ENCODE results near the gene IFTAP. TPM values are rescaled to one million over a fixed set of nuclear protein-coding genes. Genes with fewer than 3 reads are reported as not detected.

IFTAP gene
- total RNA-seq, 1 experiment from 2014 or later, result 25.3 TPM

DNA sequence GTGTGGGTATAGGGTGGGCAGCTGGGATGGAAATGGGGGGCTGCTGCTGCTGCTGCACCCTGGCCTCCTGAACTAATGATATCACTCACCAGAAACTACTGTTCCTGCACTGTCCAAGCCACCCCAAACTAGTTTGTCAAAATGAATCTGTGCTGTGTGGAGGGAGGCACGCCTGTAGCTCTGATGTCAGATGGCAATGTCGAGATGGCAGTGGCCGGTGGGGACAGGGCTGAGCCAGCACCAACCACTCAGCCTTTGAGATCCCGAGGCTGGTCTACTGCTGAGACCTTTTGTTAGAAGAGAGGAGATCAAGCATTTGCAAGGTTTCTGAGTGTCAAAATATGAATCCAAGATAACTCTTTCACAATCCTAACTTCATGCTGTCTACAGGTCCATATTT is 25.2 kb upstream of the IFTAP start:
- POLR2A ChIA-PET (ENCODE audit: low non-redundant PET), result no interaction called here
- no TSS peak for BruUV-seq (replicated peaks)
- CTCF ChIA-PET, result no interaction called here

DNA sequence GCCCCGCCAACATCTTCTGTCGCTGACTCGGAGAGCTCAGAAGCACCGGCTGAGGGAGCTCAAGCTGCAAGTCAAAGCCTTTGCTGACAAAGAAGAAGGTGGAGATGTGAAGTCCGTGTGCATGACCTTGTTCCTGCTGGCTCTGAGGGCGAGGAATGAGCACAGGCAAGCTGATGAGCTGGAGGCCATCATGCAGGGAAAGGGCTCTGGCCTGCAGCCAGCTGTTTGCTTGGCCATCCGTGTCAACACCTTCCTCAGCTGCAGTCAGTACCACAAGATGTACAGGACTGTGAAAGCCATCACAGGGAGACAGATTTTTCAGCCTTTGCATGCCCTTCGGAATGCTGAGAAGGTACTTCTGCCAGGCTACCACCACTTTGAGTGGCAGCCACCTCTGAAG is 19.8 kb upstream of the IFTAP start:
- TF ChIP-seq, protein P1, sequence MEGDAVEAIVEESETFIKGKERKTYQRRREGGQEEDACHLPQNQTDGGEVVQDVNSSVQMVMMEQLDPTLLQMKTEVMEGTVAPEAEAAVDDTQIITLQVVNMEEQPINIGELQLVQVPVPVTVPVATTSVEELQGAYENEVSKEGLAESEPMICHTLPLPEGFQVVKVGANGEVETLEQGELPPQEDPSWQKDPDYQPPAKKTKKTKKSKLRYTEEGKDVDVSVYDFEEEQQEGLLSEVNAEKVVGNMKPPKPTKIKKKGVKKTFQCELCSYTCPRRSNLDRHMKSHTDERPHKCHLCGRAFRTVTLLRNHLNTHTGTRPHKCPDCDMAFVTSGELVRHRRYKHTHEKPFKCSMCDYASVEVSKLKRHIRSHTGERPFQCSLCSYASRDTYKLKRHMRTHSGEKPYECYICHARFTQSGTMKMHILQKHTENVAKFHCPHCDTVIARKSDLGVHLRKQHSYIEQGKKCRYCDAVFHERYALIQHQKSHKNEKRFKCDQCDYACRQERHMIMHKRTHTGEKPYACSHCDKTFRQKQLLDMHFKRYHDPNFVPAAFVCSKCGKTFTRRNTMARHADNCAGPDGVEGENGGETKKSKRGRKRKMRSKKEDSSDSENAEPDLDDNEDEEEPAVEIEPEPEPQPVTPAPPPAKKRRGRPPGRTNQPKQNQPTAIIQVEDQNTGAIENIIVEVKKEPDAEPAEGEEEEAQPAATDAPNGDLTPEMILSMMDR (conservative IDR thresholded peaks at IDR 0.05; ENCODE audit: low read depth, low read length), result no peak
- TF ChIP-seq EZH2 (IDR thresholded peaks at IDR 0.05; ENCODE audit: borderline replicate concordance, low read depth, low read length, poor library complexity, severe bottlenecking), result no peak
- Histone ChIP-seq H3K36me3 (ENCODE audit: insufficient read depth, low read length, poor library complexity, severe bottlenecking) (no peaks in the 10 kb centered on the region), H3K9me3 (ENCODE audit: low read depth, low read length, poor library complexity, severe bottlenecking) (no peaks in the 10 kb centered on the region), H3K4me1 (ENCODE audit: insufficient read depth, low read length, poor library complexity, severe bottlenecking) (peaks cover 14% of the 10 kb centered on the region), H3K4me3 (ENCODE audit: low read depth, low read length, poor library complexity, severe bottlenecking) (no peak overlapping the region), H3K27ac (ENCODE audit: low read depth, low read length, poor library complexity, severe bottlenecking) (no peak overlapping the region), H3K27me3 (replicated peaks; ENCODE audit: insufficient read depth, low read depth, low read length, poor library complexity) (peaks cover 82% of the 10 kb centered on the region)
- ChIA-PET CTCF (interaction anchor here (1.8 kb wide), 1 partner anchor 10 kb away, joined by 4 read pairs; no protein-coding TSS in a partner anchor), POLR2A (ENCODE audit: low non-redundant PET) (no interaction called here)
- BruUV-seq (replicated peaks), result no TSS peak
- intact Hi-C loops (cut with micrococcal nuclease; ENCODE audit: unreplicated experiment), result no loop called here
- no peak for DNase-seq (ENCODE audit: low spot score)

More for the DNA sequence above, 25.2 kb upstream of the IFTAP start:
- no peaks in the 10 kb centered on the region for H3K4me1 ChIP-seq (ENCODE audit: insufficient read depth, low read length, poor library complexity, severe bottlenecking)
- no peaks in the 10 kb centered on the region for H3K9me3 ChIP-seq (ENCODE audit: low read depth, low read length, poor library complexity, severe bottlenecking)
- TF ChIP-seq EZH2 (IDR thresholded peaks at IDR 0.05; ENCODE audit: borderline replicate concordance, low read depth, low read length, poor library complexity, severe bottlenecking), result no peak
- TF ChIP-seq, protein P1 (conservative IDR thresholded peaks at IDR 0.05; ENCODE audit: low read depth, low read length), result no peak
- no peak overlapping the region for H3K4me3 ChIP-seq (ENCODE audit: low read depth, low read length, poor library complexity, severe bottlenecking)
- no peak for DNase-seq (ENCODE audit: low spot score)
- intact Hi-C loops (cut with micrococcal nuclease; ENCODE audit: unreplicated experiment), result no loop called here
- H3K27me3 ChIP-seq (replicated peaks; ENCODE audit: insufficient read depth, low read depth, low read length, poor library complexity), result peaks cover 83% of the 10 kb centered on the region
- no peaks in the 10 kb centered on the region for H3K36me3 ChIP-seq (ENCODE audit: insufficient read depth, low read length, poor library complexity, severe bottlenecking)
- H3K27ac ChIP-seq (ENCODE audit: low read depth, low read length, poor library complexity, severe bottlenecking), result no peak overlapping the region

DNA sequence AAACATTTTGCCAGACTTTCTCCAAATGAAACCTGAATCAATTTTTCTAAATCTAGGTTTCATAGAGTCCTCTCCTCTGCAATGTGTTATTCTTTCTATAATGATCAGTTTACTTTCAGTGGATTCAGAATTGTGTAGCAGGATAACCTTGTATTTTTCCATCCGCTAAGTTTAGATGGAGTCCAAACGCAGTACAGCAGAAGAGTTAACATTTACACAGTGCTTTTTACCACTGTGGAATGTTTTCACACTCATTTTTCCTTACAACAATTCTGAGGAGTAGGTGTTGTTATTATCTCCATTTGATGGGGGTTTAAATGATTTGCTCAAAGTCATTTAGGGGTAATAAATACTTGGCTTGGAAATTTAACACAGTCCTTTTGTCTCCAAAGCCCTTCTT is 16.9 kb upstream of the IFTAP start:
- BruUV-seq (replicated peaks), result no TSS peak
- intact Hi-C loops (cut with micrococcal nuclease; ENCODE audit: unreplicated experiment), result no loop called here
- CTCF ChIA-PET, result interaction anchor here (1.0 kb wide), 1 partner anchor 12 kb away, joined by 3 read pairs; no protein-coding TSS in a partner anchor
- Histone ChIP-seq H3K36me3 (ENCODE audit: insufficient read depth, low read length, poor library complexity, severe bottlenecking) (no peaks in the 10 kb centered on the region), H3K4me3 (ENCODE audit: low read depth, low read length, poor library complexity, severe bottlenecking) (no peak overlapping the region), H3K4me1 (ENCODE audit: insufficient read depth, low read length, poor library complexity, severe bottlenecking) (peaks cover 14% of the 10 kb centered on the region), H3K27me3 (replicated peaks; ENCODE audit: insufficient read depth, low read depth, low read length, poor library complexity) (peaks cover 60% of the 10 kb centered on the region), H3K9me3 (ENCODE audit: low read depth, low read length, poor library complexity, severe bottlenecking) (peaks cover 7% of the 10 kb centered on the region), H3K27ac (ENCODE audit: low read depth, low read length, poor library complexity, severe bottlenecking) (no peak overlapping the region)
- TF ChIP-seq, protein P1 (conservative IDR thresholded peaks at IDR 0.05; ENCODE audit: low read depth, low read length), result no peak
- TF ChIP-seq EZH2 (IDR thresholded peaks at IDR 0.05; ENCODE audit: borderline replicate concordance, low read depth, low read length, poor library complexity, severe bottlenecking), result no peak
- POLR2A ChIA-PET (ENCODE audit: low non-redundant PET), result no interaction called here
- no peak for DNase-seq (ENCODE audit: low spot score)
